GM21737 (cell line): ENCODE data around the gene GULP1.

Experiments
- ATAC-seq: cut with Tn5 transposase; IDR thresholded peaks from one replicate; pipeline ENCODE4 v1.9.1; 2021; ENCODE audit warnings: mild to moderate bottlenecking, moderate library complexity; ENCODE audit not compliant: unreplicated experiment

The GULP1 gene

GRCh38 chr2:188414869-188415753 is 123.4 kb downstream of the GULP1 start:
- ATAC-seq, result no peak

- ATAC-seq, result no peak
Measured at GRCh38 chr2:188415754-188416083, 124.0 kb downstream of the GULP1 start.

DNA sequence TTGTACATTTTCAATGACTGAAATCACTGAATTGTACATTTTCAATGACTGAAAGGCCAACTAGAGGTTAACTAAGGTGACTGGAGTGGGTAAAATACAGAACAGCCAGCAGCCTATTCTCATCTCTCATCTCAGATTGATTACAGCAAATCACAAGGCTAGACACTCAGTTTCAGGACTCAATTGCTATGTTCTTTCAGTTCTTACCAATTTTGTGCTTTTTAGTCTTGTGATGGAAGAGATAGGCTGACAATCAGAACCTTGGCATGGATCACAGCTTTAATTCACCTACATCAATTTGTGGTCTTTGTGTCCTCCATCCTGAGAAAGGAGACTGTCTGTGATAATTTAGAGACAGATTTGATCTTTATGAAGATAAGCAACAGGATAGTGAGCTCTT is 124.7 kb downstream of the GULP1 start:
- ATAC-seq, result no peak

- ATAC-seq, result no peak
Measured at GRCh38 chr2:188422726-188423125, 131.1 kb downstream of the GULP1 start.

GRCh38 chr2:188425266-188425665 is 133.6 kb downstream of the GULP1 start:
- no peak for ATAC-seq

- no peak for ATAC-seq
Measured at GRCh38 chr2:188426121-188426520, 134.4 kb downstream of the GULP1 start.

DNA sequence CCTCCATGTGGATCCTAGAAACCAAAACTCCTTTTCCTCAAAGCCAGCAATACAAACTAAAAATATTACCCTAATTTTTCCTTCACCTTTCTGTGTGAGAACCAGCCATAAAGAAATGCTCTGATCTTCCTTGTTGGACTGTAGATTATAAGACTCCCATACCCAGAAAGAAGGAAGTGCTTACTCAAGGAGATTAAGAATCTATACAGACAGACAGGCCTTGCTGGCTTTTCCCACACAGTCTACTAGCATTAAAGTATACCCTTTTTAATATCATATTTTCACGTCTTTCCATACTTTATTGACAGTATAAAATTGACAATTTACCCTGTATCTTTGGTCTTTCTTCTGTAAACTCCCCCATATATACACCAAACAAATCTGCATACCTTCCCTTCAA is 139.0 kb downstream of the GULP1 start:
- ATAC-seq, result no peak

- no peak for ATAC-seq
Measured at GRCh38 chr2:188434018-188434417, 142.3 kb downstream of the GULP1 start.

GRCh38 chr2:188435115-188435514 is 143.4 kb downstream of the GULP1 start:
- ATAC-seq, result no peak

DNA sequence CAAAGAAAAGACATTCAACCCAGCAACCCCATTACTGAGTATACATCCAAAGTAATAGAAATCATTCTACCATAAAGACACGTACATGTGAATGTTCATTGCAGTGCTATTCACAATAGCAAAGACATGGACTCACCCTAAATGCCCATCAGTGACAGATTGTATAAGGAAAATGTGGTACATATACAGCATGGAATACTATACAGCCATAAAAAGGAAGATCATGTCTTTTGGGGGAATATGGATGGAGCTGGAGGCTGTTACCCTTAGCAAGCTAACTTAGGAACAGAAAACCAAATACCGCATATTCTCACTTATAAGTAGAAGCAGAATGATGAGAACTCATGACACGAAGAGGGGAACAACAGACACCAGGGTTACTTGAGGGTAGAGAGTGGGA is 145.9 kb downstream of the GULP1 start:
- ATAC-seq, result no peak

DNA sequence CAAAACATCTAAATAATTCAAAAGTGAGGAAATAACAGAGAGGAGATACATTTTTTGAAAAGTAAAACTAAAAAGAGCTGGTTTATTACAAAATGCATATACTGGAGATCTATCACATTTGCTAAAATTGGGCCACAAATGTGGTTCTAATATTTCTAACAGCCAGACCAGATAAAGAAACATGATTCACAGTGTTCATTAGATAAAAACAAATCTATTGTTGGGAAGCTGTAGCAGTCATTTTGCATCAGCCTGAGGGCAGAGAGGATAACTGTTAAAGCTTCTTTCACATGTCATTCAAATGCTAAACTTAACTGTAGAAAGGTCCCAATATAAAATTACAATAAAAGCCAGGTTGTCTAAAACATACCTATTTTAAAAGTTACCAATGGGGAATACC is 148.3 kb downstream of the GULP1 start:
- ATAC-seq, result no peak

DNA sequence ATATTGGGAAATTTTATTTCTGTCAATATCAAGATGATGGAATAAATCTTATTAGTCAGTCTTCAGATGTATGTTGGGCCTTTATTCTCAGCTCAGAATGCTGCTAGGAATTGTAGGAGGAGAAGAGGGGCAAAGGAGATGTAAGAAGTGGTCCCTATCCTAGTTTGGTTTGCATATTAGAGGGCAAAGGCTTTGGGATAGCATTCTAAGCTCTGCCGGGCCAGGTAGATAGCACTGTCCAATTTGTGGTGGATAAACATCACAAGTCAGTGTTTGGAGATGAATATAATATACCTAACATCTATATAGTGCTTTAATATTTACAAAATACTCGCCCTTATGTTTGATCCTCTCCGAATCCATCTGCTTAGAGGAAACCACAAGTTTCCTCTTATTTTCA is 149.2 kb downstream of the GULP1 start:
- no peak for ATAC-seq

DNA sequence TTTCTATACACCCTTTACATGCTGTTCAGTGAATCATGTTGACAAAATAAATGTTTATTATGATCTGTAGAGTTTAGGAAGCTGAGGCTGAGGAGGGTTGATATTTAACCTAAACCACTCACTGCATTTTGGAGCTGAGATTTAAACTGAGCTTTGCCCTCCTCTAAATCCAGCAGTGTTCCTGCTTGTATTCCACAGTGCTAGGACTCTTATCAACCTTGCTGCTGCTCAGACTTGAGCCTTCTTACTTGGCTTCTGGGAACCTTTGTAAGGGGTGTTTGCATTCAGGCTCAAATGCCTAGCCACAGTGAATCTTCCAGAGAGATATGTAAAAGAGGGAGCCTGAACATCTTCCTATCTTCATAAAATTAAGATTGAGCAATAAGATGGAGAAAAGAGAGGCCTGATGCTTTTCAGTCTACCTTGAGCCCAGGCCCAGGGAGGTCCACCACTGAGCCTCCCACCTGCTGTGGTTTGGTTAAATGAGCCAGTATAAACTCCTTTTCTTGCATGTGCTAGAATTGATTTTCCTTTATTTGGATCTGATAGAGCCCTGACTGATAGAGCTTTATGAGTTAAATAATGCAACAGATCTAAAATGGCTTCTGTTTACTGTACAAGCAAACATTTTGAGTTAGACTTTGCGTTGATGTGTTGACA is 149.7 kb downstream of the GULP1 start:
- ATAC-seq, result no peak

- no peak for ATAC-seq
Measured at GRCh38 chr2:188443207-188443606, 151.5 kb downstream of the GULP1 start.

- ATAC-seq, result no peak
Measured at GRCh38 chr2:188444106-188444835, 152.6 kb downstream of the GULP1 start.

- no peak for ATAC-seq
Measured at GRCh38 chr2:188449561-188449960, 157.9 kb downstream of the GULP1 start.

- ATAC-seq, result no peak
Measured at GRCh38 chr2:188449971-188450370, 158.3 kb downstream of the GULP1 start.

DNA sequence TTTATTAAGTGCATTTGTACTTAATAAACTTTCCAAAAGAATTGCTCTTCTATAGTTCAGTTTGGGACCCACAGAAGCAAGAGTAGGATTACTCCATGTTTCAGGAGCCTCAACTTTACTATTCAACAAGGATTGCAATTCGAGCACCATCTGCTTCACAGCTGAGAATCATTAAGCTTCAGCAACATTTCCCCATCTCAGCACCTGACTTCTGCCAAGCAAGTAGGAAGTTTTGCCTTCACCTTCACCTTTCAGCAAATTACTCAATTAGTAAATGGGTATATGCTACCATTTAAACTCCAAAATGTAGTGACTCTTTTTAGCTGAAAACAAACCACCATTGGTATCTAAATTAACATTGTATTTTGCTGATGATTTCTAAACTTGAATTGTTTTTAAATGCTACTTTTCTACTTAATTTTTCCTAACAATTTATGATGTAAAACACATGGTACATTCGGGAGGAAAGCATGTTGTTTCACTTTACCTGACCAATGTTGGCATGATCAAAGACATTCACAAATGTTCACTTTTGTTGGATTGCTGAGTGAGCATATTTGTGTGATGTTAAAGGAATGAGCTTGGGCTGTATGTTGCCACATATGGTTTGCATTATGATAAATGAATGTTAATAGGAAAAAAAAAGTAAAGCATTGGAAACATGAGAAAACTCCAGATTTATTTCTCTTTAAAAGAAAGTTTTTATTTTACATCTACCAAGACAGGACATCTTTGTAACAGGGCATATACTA is 159.2 kb downstream of the GULP1 start:
- ATAC-seq, result no peak

- ATAC-seq, result no peak
Measured at GRCh38 chr2:188452084-188452483, 160.4 kb downstream of the GULP1 start.

DNA sequence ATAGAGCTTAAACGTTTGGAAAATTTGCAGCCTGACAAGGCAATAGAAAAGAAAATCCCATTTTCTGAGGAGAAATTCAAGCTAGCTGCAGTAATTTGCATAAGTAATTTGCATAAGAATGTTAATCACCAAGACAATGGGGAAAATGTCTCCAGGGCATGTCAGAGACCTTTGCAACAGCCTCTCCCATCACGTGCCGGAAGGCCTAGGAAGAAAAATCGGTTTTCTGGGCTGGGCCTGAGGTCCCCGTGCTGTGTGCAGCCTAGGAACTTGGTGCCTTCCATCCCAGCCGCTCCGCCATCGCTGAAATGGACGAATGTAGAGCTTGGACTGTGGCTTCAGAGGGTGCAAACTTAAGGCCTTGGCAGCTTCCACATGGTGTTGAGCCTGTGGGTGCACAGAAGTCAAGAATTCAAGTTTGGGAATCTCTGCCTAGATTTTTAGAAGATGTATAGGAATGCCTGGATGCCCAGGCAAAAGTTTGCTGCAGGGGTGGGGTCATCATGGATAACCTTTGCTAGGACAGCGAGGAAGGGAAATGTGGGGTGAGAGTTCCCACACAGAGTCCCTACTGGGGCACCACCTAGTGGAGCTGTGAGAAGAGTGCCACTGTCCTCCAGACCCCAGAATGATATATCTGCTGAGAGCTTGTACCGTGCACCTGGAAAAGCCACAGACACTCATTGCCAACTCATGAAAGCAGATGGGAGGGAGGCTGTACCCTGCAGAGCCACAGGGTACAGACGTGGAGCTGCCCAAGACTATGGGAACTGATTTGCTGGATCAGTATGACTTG is 164.6 kb downstream of the GULP1 start:
- no peak for ATAC-seq
